Subcutaneous abdominal adipose tissue (tissue), 5 donors: Measurements from ENCODE around the gene CSF2.

Experiments used
- H3K27ac ChIP-seq: one replicate; pipeline ENCODE4 v1.7.0; 2013; ENCODE audit warnings: low read depth, mild to moderate bottlenecking, inconsistent platforms, low read length, moderate library complexity
- H3K27me3 ChIP-seq, 5 donors: one replicate each; pipeline ENCODE4 v1.7.0; 2013; ENCODE audit warnings: low read length in 5 of 5, inconsistent platforms in 1 of 5; ENCODE audit not compliant: control insufficient read depth in 5 of 5, insufficient read depth in 4 of 5
- H3K36me3 ChIP-seq, 5 donors: one replicate each; pipeline ENCODE4 v1.7.0; 2013; ENCODE audit warnings: low read length in 5 of 5; ENCODE audit not compliant: control insufficient read depth in 5 of 5, insufficient read depth in 5 of 5
- H3K4me1 ChIP-seq, 5 donors: one replicate each; pipeline ENCODE4 v1.7.0; 2013; ENCODE audit warnings: low read length in 5 of 5, mild to moderate bottlenecking in 3 of 5, moderate library complexity in 1 of 5; ENCODE audit not compliant: control insufficient read depth in 5 of 5, insufficient read depth in 5 of 5
- H3K4me3 ChIP-seq, 5 donors: one replicate each; pipeline ENCODE4 v1.7.0; 2013; ENCODE audit warnings: low read length in 5 of 5, low read depth in 1 of 5
- H3K9ac ChIP-seq, 5 donors: one replicate each; pipeline ENCODE4 v1.7.0; 2013; ENCODE audit warnings: low read length in 5 of 5, mild to moderate bottlenecking in 4 of 5, moderate library complexity in 3 of 5
- H3K9me3 ChIP-seq, 5 donors: one replicate each; pipeline ENCODE4 v1.7.0; 2013; ENCODE audit warnings: low read length in 5 of 5; ENCODE audit not compliant: control insufficient read depth in 5 of 5
- donor health status: healthy.
- donor health status: healthy.
- donor health status: healthy.
- donor health status: healthy.
- donor health status: healthy.

Gene CSF2

DNA sequence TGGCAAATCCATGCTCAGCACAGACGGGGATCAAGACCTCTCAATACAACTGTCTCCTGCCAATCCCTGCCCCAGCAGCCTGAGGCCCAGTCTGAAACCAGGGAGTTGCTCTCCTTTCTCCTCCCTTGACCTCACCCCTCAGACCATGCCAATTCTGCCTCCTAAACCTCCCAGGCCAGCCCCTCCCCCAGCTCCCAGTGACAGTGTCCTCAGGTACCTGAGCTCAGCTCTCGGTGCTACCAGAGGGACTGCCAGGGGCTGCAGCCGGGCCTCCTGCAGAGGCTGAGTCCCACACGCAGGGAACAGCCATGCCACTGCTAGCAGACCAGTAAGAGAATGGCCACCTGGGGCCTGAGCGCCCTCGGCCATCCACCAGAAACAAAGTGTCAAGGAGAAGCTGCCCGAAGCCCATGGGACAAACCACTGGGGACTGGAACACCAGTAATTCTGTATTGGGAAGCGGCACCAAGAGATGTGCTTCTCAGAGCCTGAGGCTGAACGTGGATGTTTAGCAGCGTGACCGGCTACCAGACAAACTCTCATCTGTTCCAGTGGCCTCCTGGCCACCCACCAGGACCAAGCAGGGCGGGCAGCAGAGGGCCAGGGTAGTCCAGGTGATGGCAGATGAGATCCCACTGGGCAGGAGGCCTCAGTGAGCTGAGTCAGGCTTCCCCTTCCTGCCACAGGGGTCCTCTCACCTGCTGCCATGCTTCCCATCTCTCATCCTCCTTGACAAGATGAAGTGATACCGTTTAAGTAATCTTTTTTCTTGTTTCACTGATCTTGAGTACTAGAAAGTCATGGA lies 13.7 kb upstream of the CSF2 start:
- Histone ChIP-seq H3K9me3 (no peaks in the 10 kb centered on the region), H3K9ac (no peak overlapping the region), H3K27me3 (no peaks in the 10 kb centered on the region), H3K4me1 (no peaks in the 10 kb centered on the region), H3K4me3 (no peak overlapping the region), H3K36me3 (no peaks in the 10 kb centered on the region), H3K27ac (no peak overlapping the region)

- no peak within 1 kb of the TSS for H3K4me3 ChIP-seq
- no peaks in the 10 kb centered on the region for H3K9me3 ChIP-seq
- H3K4me1 ChIP-seq = no peaks in the 10 kb centered on the region
- no peak within 1 kb of the TSS for H3K9ac ChIP-seq
- H3K36me3 ChIP-seq = no peaks in the 10 kb centered on the region
- H3K27me3 ChIP-seq = no peaks in the 10 kb centered on the region
- H3K27ac ChIP-seq = no peak within 1 kb of the TSS
These were observed 13.0 kb upstream of the CSF2 start, which contains the start of gene IL3 for GRCh38 chr5:132060501-132061161. Gene IL3 (plus strand): TSS chr5:132060655. CDS start chr5:132060707, 52 bp downstream.

DNA sequence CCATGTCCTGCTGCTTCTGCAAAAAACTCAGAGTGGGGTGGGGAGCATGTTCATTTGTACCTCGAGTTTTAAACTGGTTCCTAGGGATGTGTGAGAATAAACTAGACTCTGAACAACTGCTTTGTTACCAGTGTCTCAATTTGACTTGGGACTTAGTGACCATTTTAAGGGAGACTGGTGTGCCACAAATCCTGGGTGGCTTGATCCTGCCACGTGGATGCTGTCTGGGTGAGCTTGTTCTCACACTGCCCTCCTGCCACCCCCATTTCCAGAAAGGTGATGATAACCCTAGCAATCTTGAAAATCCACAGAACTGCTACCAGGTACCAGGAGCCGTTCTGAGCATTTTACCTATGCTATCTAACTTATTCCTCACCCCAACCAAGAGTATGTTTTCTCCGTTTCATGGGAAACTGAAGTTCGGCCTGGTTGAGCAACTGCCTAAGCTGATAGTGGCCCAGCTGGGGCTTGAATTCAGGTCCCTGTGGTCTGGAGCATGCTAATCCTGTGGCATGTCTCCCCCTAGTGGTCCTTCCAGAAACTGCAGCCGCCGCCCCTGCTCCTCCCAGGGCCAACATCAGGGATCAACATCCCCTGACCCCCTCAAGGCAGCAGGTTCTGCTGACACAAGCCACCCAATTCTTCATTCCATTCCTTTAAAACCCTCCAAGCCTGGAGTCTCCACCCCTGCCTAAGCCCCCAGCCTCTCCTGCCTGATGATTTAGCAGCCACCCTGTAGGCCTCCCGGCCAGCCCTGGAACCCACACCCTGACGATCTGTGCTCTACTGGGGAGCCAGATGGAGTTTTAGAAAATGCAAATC lies 10.3 kb upstream of the CSF2 start:
- H3K27me3 ChIP-seq = no peaks in the 10 kb centered on the region
- no peak overlapping the region for H3K9ac ChIP-seq
- no peaks in the 10 kb centered on the region for H3K36me3 ChIP-seq
- H3K4me1 ChIP-seq = no peaks in the 10 kb centered on the region
- H3K27ac ChIP-seq = no peak overlapping the region
- no peak overlapping the region for H3K4me3 ChIP-seq
- no peaks in the 10 kb centered on the region for H3K9me3 ChIP-seq

- no peaks in the 10 kb centered on the region for H3K27me3 ChIP-seq
- no peak overlapping the region for H3K9ac ChIP-seq
- no peaks in the 10 kb centered on the region for H3K36me3 ChIP-seq
- no peaks in the 10 kb centered on the region for H3K9me3 ChIP-seq
- H3K27ac ChIP-seq = no peak overlapping the region
- H3K4me1 ChIP-seq = no peaks in the 10 kb centered on the region
- H3K4me3 ChIP-seq = no peak overlapping the region
These were observed 9.4 kb upstream of the CSF2 start for GRCh38 chr5:132064140-132064539.

- H3K36me3 ChIP-seq = no peaks in the 10 kb centered on the region
These were observed 8.8 kb upstream of the CSF2 start for GRCh38 chr5:132064738-132065331.

DNA sequence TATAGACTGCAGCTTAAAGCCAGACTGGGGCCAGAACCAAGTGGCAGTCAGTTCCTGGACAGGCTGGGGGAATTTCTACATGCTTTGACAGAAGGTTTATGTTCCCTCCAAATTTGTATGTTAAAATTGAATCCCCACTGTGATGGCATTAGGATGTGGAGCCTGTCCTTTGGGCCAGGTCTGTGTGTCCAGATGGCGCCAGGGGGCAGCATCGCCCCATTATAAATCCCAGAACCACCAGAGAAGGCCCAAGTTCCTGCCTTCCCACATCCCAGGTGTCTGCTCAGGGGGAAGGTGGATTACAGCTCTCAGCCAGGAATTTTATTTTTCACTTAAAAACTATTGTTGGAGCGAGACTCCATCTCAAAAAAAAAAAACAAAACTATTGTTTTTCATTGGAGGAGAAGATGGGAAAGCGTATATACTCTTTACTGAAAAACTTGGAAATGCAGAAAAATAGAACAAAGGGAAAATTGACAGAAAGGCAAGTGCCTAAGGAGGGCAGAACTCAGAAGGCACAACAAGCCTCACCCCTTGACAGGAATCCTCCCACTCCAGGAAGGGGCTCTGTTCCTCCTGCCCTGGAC lies 8.1 kb upstream of the CSF2 start:
- Histone ChIP-seq H3K9ac (no peak overlapping the region), H3K4me3 (no peak overlapping the region), H3K27me3 (no peaks in the 10 kb centered on the region), H3K27ac (no peak overlapping the region), H3K4me1 (peaks cover 0 to 5% (median 0%) of the 10 kb centered on the region in 5 donors), H3K36me3 (no peaks in the 10 kb centered on the region), H3K9me3 (no peaks in the 10 kb centered on the region)

More at GRCh38 chr5:132064738-132065331, 8.8 kb upstream of the CSF2 start:
- Histone ChIP-seq H3K27ac (no peak overlapping the region), H3K9ac (no peak overlapping the region), H3K4me3 (no peak overlapping the region), H3K9me3 (no peaks in the 10 kb centered on the region), H3K4me1 (no peaks in the 10 kb centered on the region), H3K27me3 (no peaks in the 10 kb centered on the region)

DNA sequence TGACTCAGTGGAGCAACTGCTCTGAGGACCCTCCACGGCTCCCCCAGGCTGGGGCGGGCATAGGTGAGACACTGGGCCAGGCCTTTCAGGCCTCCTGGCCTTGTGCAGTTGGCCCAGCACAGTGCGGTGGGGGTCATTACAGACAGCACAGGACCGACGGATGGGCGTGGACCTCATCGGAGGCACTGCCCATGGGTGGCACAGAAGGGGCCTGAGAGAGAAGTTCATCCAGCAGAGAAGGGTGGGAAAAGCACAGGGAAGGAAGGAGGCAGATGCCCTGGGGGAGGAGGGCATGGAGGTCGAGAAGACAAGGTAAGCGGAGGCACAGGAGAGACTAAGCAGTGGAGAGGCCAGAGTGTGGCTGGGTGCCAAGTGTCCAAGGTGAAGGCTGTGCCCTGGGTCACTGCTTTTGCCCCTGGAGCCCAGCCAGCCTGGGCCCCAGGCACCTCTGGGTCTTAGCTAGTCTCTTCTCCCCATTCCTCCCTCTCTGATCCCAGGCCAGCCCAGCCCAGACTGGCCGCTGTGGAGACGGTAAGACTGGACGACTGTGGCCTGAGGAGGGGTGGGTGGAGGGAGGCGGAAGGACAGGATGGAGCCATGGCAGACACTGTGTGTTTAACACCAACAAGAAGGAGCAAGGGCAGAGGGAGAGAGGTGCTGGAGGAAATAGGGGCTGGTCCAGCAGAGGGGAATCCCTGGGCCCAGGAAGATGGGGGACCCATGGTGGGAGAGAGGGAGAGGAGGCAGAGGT lies 7.5 kb upstream of the CSF2 start:
- Histone ChIP-seq H3K27ac (no peak overlapping the region), H3K27me3 (no peaks in the 10 kb centered on the region), H3K36me3 (no peaks in the 10 kb centered on the region), H3K4me1 (peaks cover 0 to 10% (median 0%) of the 10 kb centered on the region in 5 donors), H3K9ac (peak overlapping the region in 1 of 5 donors; percentile 35), H3K9me3 (no peaks in the 10 kb centered on the region), H3K4me3 (no peak overlapping the region)

DNA sequence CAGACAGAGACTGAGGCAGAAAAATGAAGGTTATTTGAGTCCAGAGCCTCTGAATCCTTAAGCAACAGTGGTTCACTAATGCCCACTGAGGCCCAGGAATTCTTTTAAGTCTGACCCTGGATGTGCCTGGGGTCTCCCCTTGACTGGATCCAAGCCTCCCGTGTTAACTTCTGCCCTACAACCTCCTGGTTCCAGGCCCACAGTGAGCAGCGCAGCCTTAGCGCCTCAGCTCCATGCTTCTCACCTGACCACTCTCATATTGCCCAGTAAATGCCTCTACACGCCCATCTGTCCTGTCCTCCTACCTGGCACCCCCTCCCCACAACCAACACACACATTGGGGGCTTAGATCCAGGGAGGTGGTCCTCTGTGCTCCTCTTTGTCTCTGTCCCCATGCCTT lies 6.7 kb upstream of the CSF2 start:
- Histone ChIP-seq H3K9ac (no peak overlapping the region), H3K4me3 (no peak overlapping the region), H3K9me3 (no peaks in the 10 kb centered on the region), H3K36me3 (no peaks in the 10 kb centered on the region), H3K27me3 (no peaks in the 10 kb centered on the region), H3K27ac (no peak overlapping the region), H3K4me1 (peaks cover 0 to 11% (median 0%) of the 10 kb centered on the region in 5 donors)

GRCh38 chr5:132067451-132067850 lies 6.1 kb upstream of the CSF2 start:
- Histone ChIP-seq H3K27ac (no peak overlapping the region), H3K9me3 (no peaks in the 10 kb centered on the region), H3K4me3 (no peak overlapping the region), H3K27me3 (no peaks in the 10 kb centered on the region), H3K36me3 (no peaks in the 10 kb centered on the region), H3K9ac (no peak overlapping the region), H3K4me1 (peaks cover 0 to 11% (median 0%) of the 10 kb centered on the region in 5 donors)
